Measurements from ENCODE around the gene KPNB1. TPM values are rescaled to one million over a fixed set of nuclear protein-coding genes. Genes with fewer than 3 reads are reported as not detected.

KPNB1 gene
- total RNA-seq, 1 experiment from 2014 or later: 219 TPM

GRCh38 chr17:47696717-47697642 lies 47.3 kb downstream of the KPNB1 start:
- no peak for DNase-seq (ENCODE audit: low spot score)

- DNase-seq (ENCODE audit: low spot score): no peak
Observed at GRCh38 chr17:47697906-47698711, 48.4 kb downstream of the KPNB1 start.

DNA sequence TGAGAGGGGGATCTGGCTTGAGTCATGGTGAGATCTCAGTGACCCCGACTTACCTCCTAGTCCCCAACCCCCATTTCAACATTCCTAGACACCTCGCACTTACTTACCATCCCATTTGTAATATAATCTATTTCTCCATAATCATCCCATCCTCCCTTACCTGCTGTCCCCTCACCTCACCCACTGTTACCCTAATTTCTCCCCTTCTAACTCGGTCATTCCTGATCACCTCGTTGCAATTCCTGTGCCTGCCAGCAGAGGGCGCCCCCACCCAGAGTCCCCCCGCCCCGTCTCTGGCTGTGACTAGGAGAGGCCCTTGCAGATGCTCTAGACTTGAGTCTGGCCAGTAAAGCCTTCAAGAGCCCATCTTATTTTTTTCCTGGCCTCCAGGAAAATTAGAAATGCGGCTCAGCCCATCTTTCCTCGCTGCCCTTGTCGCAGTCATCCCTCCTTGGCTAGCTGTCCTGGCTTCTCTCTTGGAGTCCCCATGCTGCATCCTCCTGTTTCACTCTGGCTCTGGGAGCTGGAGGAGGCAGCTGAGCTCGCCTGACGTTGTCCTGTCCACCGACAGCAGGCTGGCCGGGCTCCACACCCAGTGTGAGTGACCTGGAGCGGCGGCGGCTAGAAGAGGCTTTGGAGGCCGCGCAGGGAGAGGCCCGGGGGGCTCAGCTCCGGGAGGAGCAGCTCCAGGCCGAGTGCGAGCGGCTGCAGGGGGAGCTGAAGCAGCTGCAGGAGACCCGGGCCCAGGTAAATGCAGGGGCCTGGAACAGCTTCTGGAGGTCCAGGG lies 49.2 kb downstream of the KPNB1 start:
- DNase-seq (ENCODE audit: low spot score): peak; percentile 74

GRCh38 chr17:47699536-47699840 lies 49.8 kb downstream of the KPNB1 start:
- no peak for DNase-seq (ENCODE audit: low spot score)

DNA sequence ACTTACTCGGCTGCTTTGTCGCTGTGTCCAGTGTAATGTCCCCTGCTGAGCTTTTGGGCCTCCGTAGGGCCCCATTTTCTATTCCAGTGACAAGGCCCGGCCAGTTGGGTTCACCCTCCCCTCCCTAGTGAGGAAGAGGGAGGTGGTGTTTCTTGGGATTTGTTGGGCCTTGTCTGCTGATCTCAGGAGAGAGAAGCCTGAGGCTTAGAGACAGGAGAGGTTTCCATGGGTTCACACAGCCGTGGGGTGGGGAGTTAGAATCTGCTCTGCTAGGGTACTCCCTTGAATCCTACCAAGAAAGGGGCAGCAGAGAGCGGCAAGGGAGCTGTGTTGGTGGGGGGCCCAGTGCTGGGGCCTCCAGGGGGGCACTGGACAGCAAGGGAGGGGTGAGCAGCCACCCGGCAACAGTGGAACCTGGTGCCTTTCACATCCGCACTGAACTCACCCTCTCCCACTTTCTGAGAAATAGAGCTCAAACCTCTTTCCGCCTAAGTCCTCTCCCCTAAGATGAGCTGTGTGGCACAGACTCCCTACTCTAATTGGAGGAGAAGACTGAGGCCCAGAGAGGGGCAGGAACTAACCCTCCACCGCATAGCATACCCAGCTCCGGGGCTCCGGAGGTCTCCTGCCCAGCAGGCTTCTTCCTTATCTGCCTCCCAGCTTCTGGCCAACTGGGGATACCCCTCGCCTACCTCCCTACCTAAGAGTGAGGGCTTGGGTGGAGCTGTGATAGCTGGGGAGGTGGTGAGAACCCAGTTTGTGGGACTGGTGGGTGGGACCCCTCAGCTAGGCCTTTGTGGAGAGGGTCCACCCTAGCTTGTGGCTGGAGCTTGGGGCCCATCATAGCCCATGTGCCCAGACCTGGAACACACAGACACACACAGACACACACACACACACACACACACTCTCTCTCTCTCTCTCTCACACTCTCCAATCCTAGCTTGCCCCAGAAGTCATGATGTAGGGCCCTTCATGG lies 51.0 kb downstream of the KPNB1 start:
- DNase-seq (ENCODE audit: low spot score): no peak

- no peak for DNase-seq (ENCODE audit: low spot score)
Observed at GRCh38 chr17:47701608-47702007, 51.9 kb downstream of the KPNB1 start.

DNA sequence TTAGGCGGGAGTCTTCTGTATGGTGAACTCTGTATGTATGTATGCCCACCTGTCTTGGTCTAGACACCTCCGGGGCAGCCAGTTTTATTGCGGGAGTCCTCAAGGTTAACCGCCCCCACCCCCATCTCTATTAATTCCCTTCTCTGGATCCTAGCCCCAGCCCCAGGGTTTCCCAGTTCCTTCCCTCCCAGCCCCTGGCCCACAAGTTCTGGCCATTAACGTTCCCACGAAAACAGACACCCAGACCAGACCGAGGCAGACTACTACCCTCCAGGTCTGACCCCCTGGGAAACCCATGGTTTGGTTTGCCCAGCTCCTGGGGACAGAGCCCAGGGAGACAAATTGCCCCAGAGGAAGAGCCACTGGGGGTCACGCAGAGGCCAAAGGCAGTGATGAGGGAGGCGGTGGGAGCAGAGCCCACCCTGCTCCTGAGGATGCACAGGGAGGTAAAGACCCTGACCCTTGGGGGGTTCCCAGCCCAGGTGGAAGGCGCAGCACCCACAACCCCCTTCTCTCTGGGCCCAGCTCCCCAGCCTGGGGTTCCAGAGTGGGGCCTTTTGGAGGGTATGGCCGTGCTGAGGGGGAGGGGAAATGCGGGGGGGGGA lies 52.8 kb downstream of the KPNB1 start:
- no peak for DNase-seq (ENCODE audit: low spot score)

DNA sequence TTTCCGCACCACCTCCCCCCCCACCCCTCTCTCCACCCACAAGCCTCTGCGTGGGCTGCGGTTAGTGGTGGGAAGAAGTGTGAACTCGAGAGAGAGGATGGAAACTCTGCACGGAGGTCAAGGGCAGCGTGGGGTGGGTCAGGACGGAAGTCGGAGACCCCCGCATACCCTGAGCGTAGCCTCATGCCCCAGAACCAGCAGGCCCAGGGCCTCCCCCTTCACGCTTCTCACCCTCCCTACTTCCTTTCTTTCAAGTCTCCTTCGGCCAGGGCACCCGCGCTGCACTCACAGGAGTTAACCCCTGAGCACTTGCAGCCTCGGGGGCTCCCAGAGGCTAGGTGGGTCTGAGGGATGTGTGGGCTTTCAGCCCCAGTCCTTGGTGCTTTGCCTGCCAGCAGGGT lies 53.5 kb downstream of the KPNB1 start:
- no peak for DNase-seq (ENCODE audit: low spot score)

DNA sequence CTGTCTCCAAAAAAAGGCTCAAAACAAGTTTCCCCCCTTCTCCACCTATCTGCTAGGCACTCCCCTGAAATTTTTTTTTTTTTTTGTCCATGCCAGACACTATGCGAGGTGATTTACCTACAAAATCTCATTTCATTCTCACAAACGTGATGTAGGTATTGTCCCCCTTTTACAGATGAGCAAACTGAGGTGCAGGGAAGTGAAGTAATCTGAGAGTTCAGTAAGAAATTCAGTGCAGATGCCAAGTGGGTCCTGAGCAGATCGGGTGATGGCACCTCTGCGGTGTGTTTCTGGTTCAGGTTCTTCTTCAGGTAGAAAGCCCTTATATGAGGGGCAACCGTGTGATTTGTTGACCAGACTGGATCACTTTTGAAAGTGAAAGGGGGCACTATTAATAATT lies 54.0 kb downstream of the KPNB1 start:
- no peak for DNase-seq (ENCODE audit: low spot score)

DNA sequence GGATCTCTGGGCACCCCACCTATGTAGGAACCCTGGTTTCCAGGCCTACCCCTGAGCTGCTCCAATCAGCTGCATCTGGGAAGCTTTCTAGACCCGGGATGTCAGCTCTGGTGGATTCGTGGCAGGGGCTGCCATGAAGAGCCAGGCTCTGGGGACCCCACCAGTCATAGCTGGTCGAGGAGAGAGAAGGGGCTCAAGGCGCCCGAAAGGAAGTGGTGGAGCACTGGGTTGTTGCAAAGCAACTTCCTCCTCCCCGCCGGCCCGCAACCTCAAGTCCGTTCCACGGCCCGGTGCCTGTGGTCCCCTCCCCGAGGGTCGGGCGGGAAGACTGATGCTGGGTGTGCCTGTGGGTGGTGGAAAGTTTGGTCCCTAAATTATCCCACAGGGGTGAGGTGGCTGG lies 54.4 kb downstream of the KPNB1 start:
- DNase-seq (ENCODE audit: low spot score): no peak

- DNase-seq (ENCODE audit: low spot score): no peak
Observed at GRCh38 chr17:47704736-47705135, 55.0 kb downstream of the KPNB1 start.

GRCh38 chr17:47705536-47706530 lies 56.1 kb downstream of the KPNB1 start:
- DNase-seq (ENCODE audit: low spot score): no peak

DNA sequence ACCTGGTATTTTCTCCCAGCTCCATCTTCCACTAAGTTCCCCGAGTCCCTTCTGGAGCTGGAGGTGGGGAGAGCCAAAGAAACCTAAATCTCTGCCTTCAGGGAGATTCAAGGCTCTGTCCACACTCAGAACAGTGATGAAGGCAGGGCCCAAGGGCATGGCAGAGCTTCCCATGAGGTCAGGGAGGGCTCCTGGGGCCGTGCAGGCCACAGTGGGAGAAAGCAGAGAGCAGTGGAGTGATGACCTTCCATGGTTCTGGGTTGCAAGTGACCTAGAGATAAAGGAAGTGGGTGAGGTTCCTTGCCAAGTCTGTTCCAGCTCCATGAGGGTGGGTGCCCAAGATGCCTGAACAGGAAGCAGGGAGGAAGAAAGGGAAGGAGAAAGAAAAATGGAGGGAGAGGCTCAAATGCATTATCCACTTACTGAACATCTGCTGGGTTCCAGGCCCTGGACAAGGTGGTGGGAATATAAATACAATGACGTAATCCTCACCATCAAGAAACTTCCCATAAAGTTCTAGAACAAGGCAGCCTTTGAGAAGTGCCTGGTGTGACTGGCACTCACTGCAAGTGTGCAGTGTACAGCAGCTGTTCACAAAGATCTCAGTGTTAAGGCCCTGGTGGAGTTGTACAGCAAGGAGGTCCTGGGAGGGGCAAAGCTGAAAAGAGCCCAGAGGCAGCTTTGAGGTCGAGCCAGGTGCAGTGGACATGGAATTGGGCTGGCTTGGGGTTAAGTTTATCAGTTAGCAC lies 57.5 kb downstream of the KPNB1 start:
- DNase-seq (ENCODE audit: low spot score): no peak

DNA sequence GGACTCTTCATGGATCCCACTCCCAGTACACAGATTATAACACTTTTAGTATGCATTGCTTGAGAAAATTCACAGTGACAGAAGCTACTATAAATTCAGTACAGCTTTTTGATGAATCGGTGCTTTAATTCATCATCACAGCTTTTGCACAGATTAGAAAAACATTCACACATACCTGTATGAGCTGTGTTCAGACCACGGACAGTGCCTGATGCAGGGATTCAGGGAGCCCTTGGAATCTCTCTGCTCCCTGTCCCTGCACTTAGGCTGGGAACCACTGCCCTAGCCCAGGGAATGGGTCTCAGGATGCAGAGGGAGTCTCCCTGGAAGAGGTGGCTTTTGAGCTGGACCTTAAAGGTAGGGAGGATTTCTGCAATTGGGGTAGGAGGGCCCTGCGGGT lies 58.2 kb downstream of the KPNB1 start:
- DNase-seq (ENCODE audit: low spot score): no peak

GRCh38 chr17:47708312-47708863 lies 58.7 kb downstream of the KPNB1 start:
- no peak for DNase-seq (ENCODE audit: low spot score)

- no peak for DNase-seq (ENCODE audit: low spot score)
Observed at GRCh38 chr17:47708864-47709541, 59.3 kb downstream of the KPNB1 start.

DNA sequence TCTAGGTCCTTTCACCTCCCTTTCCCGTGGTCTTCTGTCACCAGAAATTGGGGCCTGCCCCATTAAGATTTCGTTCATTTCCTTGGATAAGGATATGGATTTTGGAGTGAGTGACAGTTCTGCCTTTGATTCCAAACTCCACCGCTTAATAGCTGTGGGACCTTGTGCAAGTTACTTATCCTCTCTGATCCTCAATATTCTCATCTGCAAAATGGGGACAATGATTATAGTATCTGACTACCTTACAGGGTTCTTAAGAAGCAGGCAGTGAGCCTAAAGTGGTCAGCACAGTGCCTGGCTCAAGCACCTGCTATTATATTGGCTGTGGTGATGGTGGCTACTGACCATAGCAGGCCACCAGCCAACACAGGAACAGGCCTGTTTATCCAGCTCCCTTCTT lies 59.9 kb downstream of the KPNB1 start:
- DNase-seq (ENCODE audit: low spot score): no peak
